HG02973 (cell line): ENCODE data around the gene CFAP119.
A peak's percentile ranks its signal among the peaks of the same experiment; 100 is the strongest.
"Not testable (repeated sequence)": the region's sequence is repeated elsewhere in the genome, so short reads cannot be mapped to it uniquely, and the experiment has no call there.

Source experiments
- ATAC-seq: cut with Tn5 transposase; IDR thresholded peaks from one replicate; pipeline ENCODE4 v1.9.1; 2021; ENCODE audit warnings: moderate library complexity; ENCODE audit not compliant: unreplicated experiment

The CFAP119 gene

GRCh38 chr16:30761928-30762902 is at the start of gene CFAP119, which contains the start of gene RNF40:
Gene CFAP119 (minus strand): TSS chr16:30762062. CDS start chr16:30761748, 314 bp downstream.
Gene RNF40 (plus strand): TSS chr16:30762322. CDS start chr16:30762546, 224 bp downstream.
- peak; percentile 69 for ATAC-seq

DNA sequence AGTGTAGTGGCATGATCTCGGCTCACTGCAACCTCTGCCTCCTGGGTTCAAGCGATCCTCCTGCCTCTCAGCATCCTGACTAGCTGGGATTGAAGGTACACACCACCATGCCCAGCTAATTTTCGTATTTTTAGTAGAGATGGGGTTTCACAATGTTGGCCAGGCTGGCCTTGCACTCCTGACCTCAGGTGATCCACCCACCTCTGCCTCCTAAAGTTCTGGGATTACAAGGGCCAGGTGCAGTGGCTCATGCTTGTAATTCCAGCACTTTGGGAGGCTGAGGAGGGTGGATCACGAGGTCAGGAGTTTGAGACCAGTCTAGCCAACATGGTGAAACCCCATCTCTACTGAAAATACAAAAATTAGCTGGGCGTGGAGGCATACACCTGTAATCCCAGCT is 47.8 kb upstream of the CFAP119 start:
- not testable (repeated sequence) for ATAC-seq

DNA sequence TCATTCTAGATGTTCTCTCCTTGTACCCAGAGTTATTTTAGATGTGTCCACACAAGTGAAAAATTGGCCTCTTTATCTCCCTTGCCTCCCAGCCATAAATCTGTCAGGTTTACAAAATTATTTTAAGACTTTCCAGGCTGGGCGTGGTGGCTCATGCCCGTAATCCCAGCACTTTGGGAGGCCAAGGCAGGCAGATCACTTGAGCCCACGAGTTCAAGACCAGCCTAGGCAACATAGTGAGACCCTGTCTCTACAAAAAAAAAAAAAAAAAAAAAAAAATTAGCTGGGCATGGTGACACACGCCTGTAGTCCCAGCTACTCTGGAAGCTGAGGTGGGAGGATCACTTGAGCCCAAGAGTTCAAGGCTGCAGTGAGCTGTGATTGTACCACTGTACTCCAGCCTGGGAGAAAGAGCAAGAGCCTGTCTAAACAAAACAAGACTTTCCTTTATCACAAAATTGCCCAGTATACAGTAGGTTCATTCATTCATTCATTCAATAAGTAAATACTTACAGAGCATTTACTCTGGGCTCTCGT is 47.1 kb upstream of the CFAP119 start:
- ATAC-seq: not testable (repeated sequence)

DNA sequence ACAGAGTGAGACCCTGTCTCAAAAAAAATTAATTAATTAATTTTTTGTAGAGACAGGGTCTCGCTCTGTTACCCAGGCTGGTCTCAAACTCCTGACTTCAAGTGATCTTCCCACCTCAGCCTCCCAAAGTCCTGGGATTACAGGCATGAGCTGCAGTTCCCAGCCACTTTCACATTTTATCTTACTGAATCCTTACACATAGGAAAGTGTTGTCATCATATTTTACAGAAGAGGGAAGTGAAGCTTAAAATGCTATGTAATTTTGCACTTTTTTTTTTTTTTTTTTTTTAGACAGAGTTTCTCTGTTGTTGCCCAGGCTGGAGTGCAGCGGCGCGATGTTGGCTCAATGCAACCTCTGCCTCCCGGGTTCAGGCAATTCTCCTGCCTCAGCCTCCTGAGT is 46.3 kb upstream of the CFAP119 start:
- no peak for ATAC-seq

- ATAC-seq: peak; percentile 55
These were observed 43.7 kb upstream of the CFAP119 start for GRCh38 chr16:30805370-30806169.

DNA sequence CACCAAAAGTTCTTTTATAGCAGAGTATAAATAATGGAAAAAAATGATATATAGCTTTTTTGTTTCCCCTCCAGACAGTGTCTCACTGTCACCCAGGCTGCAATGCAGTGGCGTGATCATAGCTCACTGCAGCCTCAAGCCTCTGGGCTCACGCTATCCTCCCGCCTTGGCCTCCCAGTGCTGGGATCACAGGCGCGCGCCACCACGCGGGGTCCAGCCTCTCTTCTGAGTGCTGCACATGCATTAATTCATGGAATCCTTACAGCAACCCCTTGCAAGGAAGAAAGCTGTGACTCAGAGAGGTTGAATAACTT is 43.2 kb upstream of the CFAP119 start:
- no peak for ATAC-seq

DNA sequence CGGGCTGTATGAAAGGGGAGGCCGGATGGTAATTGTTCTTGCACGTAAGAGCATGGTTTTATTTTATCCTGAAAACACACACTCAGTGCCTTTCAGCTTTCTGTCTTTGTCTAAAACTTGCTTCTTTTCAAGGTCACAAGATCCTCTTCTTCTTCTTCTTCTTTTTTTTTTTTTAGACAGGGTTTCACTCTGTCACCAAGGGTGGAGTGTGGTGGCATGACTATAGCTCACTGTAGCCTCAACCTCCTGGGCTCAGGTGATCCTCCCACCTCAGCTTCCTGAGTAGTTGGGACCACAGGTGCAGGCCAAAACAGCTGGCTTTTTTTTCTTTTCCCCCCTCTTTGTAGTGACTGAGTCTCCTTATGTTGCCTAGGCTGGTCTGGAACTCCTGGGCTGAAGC is 41.1 kb upstream of the CFAP119 start:
- no peak for ATAC-seq

DNA sequence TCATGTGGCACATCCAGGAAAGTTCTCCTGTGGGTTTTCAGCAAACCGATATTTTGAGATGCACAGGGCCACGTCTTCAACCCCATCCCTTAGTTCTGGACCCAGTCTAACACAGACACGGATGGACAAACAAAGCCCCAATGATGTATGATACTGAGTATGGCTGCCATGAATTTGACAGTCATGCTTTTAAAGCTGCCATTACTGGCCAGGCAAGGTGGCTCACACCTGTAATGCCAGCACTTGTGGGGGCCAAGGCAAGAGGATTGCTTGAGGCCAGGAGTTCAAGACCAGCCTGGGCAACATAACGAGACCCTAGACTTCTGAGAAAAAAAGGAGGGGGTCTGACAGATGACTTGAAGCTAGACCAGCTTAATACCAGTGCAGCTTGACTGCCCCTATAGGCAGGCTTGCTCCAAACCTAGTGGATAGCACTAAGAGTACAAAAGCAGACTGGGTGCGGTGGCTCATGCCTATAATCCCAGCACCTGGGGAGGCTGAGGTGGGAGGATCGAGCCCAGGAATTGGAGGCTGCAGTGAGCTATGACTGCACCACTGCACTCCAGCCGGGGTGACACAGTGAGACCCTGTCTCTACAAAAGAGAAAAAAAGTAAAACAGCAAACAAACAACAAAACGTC is 35.9 kb upstream of the CFAP119 start:
- ATAC-seq: no peak

DNA sequence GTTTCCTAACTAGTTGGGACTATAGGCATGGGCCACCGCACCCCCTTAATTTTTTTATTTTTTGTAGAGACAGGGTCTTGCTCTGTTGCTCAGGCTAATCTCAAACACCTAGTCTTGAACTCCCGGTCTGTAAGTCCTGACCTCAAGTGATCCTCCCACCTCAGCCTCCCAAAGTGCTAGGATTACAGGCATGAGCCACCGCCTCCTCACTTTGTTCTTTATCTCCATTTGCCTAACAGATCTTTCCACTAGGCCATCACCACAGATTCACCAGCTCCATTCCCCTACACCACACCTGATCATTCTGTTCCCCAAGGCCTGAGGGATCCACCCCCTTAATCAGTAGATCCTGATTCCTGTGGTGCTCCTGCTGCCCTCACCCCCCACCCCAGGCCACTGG is 32.8 kb upstream of the CFAP119 start:
- no peak for ATAC-seq

GRCh38 chr16:30793508-30794069 is 31.7 kb upstream of the CFAP119 start:
- ATAC-seq: no peak

DNA sequence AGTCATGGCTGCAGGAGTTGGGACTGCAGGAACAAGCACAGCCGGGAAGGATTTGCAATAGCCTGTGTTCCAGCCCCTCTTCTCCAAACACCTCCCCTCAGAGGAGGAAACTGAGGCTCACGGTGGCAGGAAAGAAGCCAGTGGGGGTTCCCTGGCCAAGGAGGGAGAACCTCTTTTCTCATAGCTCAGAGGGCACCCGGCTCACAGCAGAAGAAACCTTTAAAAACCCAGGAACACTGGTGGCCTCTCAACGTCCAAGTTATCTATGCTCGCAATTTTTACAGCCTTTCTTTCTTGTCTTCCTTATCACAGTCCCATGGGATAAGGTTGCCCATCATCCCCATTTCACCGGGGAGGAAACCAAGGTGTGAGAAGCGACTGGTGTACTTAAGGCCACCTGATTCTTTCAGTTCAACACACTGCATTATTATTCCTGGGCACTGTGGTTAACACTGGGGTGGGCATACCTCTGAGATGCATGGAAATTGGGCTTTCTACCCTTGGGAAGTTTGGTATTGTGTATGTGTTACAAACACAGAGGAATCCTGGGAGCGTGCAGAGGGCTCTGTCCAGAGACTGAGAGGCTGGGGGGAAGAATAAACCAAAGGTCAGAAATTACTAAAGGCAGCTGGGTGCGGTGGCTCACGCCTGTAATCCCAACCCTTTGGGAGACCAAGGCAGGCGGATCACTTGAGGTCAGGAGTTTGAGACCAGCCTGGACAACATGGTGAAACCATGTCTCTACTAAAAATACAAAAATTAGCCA is 25.9 kb upstream of the CFAP119 start:
- ATAC-seq: no peak

GRCh38 chr16:30786936-30787612 is 25.2 kb upstream of the CFAP119 start, which contains the start of gene ZNF629:
Gene ZNF629 (minus strand): TSS chr16:30787205. CDS start chr16:30784482, 2,723 bp downstream.
- no peak for ATAC-seq

- no peak for ATAC-seq
These were observed 24.5 kb upstream of the CFAP119 start for GRCh38 chr16:30786115-30786935.

DNA sequence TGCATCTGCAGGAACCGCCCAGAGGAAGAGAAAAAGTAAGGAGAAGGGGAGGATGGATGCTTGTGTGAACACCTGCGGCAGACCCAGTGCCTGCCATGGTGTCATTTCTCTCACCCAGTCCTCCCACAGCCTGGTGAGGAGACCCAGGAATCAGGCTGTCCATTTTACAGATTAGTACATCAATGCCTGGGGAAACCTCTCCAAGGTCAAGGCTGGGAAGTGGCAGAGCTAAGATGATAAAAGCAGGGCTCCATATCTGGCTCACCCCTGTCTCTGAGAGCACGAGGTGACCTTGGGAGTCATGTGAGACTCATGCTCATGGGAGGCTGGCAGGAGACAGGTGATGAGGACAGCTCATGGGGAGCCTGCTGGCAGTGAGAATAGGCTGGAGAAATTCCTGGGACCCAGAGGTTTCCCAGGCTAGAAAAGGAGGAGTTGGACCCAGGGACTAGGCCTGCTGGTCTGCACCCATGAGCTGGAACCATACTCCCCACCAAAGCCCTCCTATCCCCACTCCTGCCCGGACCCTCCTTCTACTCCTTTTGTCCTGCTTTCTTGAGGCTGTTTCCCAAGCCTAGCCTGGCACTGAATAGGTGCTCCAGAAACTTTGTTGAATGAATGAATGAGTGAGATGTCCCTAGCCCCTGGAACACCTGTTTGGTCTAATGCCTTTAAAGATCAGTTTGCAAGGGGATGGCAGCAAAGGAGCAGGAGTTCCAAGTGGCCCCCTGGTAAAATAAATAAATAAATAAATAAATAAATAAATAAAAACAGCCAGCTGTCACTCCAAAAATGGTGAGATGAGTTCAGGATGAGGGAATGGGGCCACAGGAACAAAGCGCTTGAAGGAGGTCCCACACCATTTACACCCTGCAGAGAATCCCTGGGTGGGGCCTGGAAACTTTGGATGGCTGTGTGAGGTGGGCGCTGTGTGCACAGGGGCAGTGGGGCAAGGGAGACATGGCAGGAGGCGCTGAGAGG is 23.6 kb upstream of the CFAP119 start:
- ATAC-seq: no peak

DNA sequence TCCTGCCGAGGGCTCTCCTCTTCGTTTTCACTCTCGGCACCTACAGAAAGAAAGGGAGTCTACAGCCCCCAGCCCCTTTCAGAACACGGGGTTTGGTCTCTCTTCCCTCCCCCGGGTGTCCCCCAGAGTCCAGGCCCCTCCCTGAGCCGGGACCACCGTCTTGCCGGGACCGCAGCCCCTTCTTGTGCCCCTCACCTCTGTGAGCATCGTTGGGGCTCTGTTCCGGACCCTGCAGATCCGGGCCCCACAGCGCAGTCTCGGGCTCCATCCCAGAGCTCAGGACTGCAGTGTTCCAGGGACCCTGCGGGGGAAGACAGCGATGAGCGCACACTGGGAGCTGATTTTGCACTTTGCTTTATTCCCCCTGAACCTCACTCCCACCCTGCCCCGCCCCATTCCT is 22.4 kb upstream of the CFAP119 start:
- no peak for ATAC-seq

DNA sequence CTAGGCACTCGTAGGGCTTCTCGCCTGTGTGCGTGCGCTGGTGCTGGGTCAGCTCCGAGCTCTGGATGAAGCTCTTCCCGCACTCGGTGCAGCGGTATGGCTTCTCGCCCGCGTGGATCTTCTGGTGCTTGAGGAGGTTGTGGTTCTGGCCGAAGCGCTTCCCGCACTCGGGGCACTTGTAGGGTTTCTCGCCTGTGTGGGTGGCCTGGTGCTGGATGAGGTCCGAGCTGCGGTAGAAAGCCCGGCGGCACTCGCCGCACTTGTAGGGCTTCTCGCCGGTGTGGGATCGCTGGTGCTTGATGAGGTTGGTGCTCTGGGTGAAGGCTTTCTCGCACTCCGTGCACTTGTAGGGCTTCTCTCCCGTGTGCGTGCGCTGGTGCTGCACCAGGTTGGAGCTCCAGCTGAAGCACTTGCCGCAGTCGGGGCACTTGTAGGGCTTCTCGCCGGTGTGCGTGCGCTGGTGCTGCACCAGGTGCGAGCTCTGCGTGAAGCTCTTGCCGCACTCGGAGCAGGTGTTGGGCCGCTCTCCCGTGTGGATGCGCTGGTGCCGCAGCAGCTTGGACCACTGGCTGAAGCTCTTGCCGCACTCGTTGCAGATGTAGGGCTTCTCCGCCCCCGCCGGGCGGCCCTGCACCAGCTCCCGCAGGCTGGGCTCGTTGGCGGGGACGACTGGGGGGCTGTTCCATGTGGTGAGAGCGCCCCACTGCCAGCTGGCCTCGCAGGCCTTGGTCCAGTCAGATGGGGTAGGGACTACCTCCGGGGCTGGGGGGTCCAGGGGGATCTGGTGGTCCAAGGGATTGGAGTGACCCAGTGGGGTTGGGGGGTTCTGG is 21.6 kb upstream of the CFAP119 start:
- ATAC-seq: no peak
